SU-DHL-6 (cell line): Measurements from ENCODE around the gene DMGDH.

Experiments
- EZH2phosphoT487 ChIP-seq: fragments of 200-600 bp; sonication (generic), shearing (Covaris generic); conservative IDR thresholded peaks from 2 replicates; pipeline ENCODE4 v1.6.1; 2018; ENCODE audit warnings: mild to moderate bottlenecking, antibody characterized with exemption, low read length, moderate library complexity, mixed read lengths
- TF ChIP-seq, protein P1 (sequence below): fragments of 200-600 bp; sonication (generic); IDR thresholded peaks from one replicate; pipeline ENCODE4 v1.5.1; 2017; ENCODE audit warnings: antibody characterized with exemption, mild to moderate bottlenecking, low read length, moderate library complexity; ENCODE audit not compliant: insufficient read depth, poor library complexity, severe bottlenecking

GRCh38 chr5:79088507-79088906 is 19.0 kb upstream of the DMGDH start:
- TF ChIP-seq, protein P1, sequence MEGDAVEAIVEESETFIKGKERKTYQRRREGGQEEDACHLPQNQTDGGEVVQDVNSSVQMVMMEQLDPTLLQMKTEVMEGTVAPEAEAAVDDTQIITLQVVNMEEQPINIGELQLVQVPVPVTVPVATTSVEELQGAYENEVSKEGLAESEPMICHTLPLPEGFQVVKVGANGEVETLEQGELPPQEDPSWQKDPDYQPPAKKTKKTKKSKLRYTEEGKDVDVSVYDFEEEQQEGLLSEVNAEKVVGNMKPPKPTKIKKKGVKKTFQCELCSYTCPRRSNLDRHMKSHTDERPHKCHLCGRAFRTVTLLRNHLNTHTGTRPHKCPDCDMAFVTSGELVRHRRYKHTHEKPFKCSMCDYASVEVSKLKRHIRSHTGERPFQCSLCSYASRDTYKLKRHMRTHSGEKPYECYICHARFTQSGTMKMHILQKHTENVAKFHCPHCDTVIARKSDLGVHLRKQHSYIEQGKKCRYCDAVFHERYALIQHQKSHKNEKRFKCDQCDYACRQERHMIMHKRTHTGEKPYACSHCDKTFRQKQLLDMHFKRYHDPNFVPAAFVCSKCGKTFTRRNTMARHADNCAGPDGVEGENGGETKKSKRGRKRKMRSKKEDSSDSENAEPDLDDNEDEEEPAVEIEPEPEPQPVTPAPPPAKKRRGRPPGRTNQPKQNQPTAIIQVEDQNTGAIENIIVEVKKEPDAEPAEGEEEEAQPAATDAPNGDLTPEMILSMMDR = no peak
- no peak for TF ChIP-seq EZH2phosphoT487
